Measurements from ENCODE around the gene NME1. TPM values are rescaled to one million over a fixed set of nuclear protein-coding genes. Genes with fewer than 3 reads are reported as not detected.
"Not testable (repeated sequence)": the region's sequence is repeated elsewhere in the genome, so short reads cannot be mapped to it uniquely, and the experiment has no call there.

The NME1 gene
- total and polyA plus RNA-seq, 10 of the 15 experiments (the other 5 are each of a cell fraction or from before 2014, with no cell fraction given): 273 to 1,362 (median 455) TPM

DNA sequence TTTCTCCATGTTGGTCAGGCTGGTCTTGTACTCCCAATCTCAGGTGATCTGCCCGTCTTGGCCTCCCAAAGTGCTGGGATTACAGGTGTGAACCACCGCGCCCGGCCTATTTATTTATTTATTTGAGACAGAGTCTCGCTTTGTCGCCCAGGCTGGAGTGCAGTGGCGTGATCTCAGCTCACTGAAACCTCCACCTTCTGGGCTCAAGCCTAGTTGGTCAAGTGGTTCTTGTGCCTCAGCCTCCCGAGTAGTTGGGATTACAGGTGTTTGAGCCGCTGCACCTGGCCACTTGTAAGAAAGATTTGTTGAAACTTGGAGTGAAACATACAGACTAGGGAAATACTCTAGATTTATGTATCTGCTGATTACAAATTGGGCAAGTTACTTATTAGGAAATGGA, 18.7 kb downstream of the NME1 start:
- H3K27ac ChIP-seq (ENCODE audit: control insufficient read depth, insufficient read depth); H3K4me2 ChIP-seq (ENCODE audit: control insufficient read depth, insufficient read depth); ATAC-seq; H3K4me3 ChIP-seq; in situ Hi-C loops (cut with MboI); BruUV-seq (replicated peaks); FAIRE-seq; H3K9me3 ChIP-seq (replicated peaks; ENCODE audit: control insufficient read depth, insufficient read depth, low read length); H3K9ac ChIP-seq (ENCODE audit: control insufficient read depth, insufficient read depth, low read length); SMC1A ChIA-PET (ENCODE audit: uncharacterized antibody, unreplicated experiment); DNase-seq (ENCODE audit: low read depth, low spot score); intact Hi-C loops (cut with micrococcal nuclease; ENCODE audit: unreplicated experiment); H3K4me1 ChIP-seq (ENCODE audit: control insufficient read depth, insufficient read depth, low read length); CTCF ChIA-PET; RAD21 ChIA-PET (ENCODE audit: unreplicated experiment); H3K27me3 ChIP-seq (replicated peaks in 1 of 2; ENCODE audit: control insufficient read depth in 2 of 2, insufficient read depth in 2 of 2, low read length in 1 of 2); H2AFZ ChIP-seq (ENCODE audit: control insufficient read depth, low read depth, low read length); H4K20me1 ChIP-seq (ENCODE audit: control insufficient read depth, insufficient read depth): not testable (repeated sequence)
- WGBS (ENCODE audit: insufficient coverage, insufficient replicate concordance, low lambda C conversion rate, missing lambda C conversion rate): 92% methylated on average over 9 of the region's 9 CpGs
- peaks cover 2 to 25% of the 10 kb centered on the region in 2 experiments for H3K36me3 ChIP-seq (ENCODE audit: control insufficient read depth in 2 of 2, insufficient read depth in 2 of 2, low read length in 1 of 2)
- POLR2A ChIA-PET: interaction anchor here (0.6 kb wide), 1 partner anchor 378 kb away, joined by 4 read pairs; no protein-coding TSS in a partner anchor
- H3K79me2 ChIP-seq (ENCODE audit: control insufficient read depth, insufficient read depth, low read length): peaks cover 13% of the 10 kb centered on the region

DNA sequence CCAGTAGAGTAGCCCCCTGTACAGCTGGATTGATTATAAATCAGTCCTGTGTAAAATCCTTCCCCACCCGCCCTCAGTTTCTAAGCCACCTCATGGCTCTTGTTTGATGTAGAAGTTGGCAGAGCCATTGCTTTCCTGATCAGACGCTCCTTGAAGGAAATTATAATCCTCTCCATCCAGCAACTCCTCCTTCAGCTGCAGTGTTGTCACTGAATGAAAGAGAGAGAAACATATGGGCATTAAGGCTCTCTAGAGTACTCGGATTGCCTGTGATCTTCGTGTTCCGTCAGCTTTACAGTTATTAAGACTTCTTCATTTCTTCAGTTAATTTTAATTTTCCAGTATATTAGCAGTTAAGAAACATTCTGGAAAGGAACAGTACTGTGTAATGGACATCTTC, 27.1 kb downstream of the NME1 start:
- Histone ChIP-seq H3K4me3 (no peak overlapping the region), H2AFZ (ENCODE audit: control insufficient read depth, low read depth, low read length) (no peak overlapping the region), H3K9ac (ENCODE audit: control insufficient read depth, insufficient read depth, low read length) (no peak overlapping the region), H3K27ac (ENCODE audit: control insufficient read depth, insufficient read depth) (no peak overlapping the region), H3K27me3 (replicated peaks in 1 of 2; ENCODE audit: control insufficient read depth in 2 of 2, insufficient read depth in 2 of 2, low read length in 1 of 2) (no peaks in the 10 kb centered on the region), H3K9me3 (replicated peaks; ENCODE audit: control insufficient read depth, insufficient read depth, low read length) (no peaks in the 10 kb centered on the region), H4K20me1 (ENCODE audit: control insufficient read depth, insufficient read depth) (no peaks in the 10 kb centered on the region), H3K4me1 (ENCODE audit: control insufficient read depth, insufficient read depth, low read length) (no peaks in the 10 kb centered on the region), H3K4me2 (ENCODE audit: control insufficient read depth, insufficient read depth) (no peak overlapping the region), H3K36me3 (ENCODE audit: control insufficient read depth in 2 of 2, insufficient read depth in 2 of 2, low read length in 1 of 2) (peaks cover 0 to 7% of the 10 kb centered on the region in 2 experiments; a peak in 3 of 4 replicates), H3K79me2 (ENCODE audit: control insufficient read depth, insufficient read depth, low read length) (no peaks in the 10 kb centered on the region)
- intact Hi-C loops (cut with micrococcal nuclease; ENCODE audit: unreplicated experiment): no loop called here
- ChIA-PET CTCF (no interaction called here), RAD21 (ENCODE audit: unreplicated experiment) (interaction anchor here (0.7 kb wide), 1 partner anchor 131 kb away, joined by 4 read pairs; no protein-coding TSS in a partner anchor), POLR2A (interaction anchor here (0.6 kb wide), 1 partner anchor 1008 kb away, joined by 3 read pairs; no protein-coding TSS in a partner anchor), SMC1A (ENCODE audit: uncharacterized antibody, unreplicated experiment) (interaction anchor here (1.5 kb wide), 1 partner anchor 173 kb away, joined by 3 read pairs; no protein-coding TSS in a partner anchor)
- in situ Hi-C loops (cut with MboI): loop anchor here (10.0 kb wide), 1 partner anchor 354 kb away; no protein-coding TSS in a partner anchor
- no TSS peak for BruUV-seq (replicated peaks)
- ATAC-seq (no peak), FAIRE-seq (no peak), DNase-seq (ENCODE audit: low read depth, low spot score) (no peak)
- whole genome bisulfite sequencing (ENCODE audit: insufficient coverage, insufficient replicate concordance, low lambda C conversion rate, missing lambda C conversion rate): 98% methylated on average over 5 of the region's 5 CpGs
- TF ChIP-seq ZZZ3 (IDR thresholded peaks at IDR 0.05; ENCODE audit: control insufficient read depth, insufficient read length, low read depth) (no peak), HDGF (IDR thresholded peaks at IDR 0.05) (no peak), IKZF2 (IDR thresholded peaks at IDR 0.05) (no peak), ZNF217 (IDR thresholded peaks at IDR 0.05) (no peak), ZBED1 (IDR thresholded peaks at IDR 0.05; ENCODE audit: borderline replicate concordance) (no peak), PAX8 (IDR thresholded peaks at IDR 0.05) (no peak)
- TF ChIP-seq, protein P1, sequence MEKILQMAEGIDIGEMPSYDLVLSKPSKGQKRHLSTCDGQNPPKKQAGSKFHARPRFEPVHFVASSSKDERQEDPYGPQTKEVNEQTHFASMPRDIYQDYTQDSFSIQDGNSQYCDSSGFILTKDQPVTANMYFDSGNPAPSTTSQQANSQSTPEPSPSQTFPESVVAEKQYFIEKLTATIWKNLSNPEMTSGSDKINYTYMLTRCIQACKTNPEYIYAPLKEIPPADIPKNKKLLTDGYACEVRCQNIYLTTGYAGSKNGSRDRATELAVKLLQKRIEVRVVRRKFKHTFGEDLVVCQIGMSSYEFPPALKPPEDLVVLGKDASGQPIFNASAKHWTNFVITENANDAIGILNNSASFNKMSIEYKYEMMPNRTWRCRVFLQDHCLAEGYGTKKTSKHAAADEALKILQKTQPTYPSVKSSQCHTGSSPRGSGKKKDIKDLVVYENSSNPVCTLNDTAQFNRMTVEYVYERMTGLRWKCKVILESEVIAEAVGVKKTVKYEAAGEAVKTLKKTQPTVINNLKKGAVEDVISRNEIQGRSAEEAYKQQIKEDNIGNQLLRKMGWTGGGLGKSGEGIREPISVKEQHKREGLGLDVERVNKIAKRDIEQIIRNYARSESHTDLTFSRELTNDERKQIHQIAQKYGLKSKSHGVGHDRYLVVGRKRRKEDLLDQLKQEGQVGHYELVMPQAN (conservative IDR thresholded peaks at IDR 0.05): no peak
- TF ChIP-seq, protein P2, sequence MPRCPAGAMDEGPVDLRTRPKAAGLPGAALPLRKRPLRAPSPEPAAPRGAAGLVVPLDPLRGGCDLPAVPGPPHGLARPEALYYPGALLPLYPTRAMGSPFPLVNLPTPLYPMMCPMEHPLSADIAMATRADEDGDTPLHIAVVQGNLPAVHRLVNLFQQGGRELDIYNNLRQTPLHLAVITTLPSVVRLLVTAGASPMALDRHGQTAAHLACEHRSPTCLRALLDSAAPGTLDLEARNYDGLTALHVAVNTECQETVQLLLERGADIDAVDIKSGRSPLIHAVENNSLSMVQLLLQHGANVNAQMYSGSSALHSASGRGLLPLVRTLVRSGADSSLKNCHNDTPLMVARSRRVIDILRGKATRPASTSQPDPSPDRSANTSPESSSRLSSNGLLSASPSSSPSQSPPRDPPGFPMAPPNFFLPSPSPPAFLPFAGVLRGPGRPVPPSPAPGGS (IDR thresholded peaks at IDR 0.05; ENCODE audit: borderline replicate concordance, insufficient read depth, low read depth, low read length, poor library complexity, severe bottlenecking): no peak
- TF ChIP-seq, protein P3, sequence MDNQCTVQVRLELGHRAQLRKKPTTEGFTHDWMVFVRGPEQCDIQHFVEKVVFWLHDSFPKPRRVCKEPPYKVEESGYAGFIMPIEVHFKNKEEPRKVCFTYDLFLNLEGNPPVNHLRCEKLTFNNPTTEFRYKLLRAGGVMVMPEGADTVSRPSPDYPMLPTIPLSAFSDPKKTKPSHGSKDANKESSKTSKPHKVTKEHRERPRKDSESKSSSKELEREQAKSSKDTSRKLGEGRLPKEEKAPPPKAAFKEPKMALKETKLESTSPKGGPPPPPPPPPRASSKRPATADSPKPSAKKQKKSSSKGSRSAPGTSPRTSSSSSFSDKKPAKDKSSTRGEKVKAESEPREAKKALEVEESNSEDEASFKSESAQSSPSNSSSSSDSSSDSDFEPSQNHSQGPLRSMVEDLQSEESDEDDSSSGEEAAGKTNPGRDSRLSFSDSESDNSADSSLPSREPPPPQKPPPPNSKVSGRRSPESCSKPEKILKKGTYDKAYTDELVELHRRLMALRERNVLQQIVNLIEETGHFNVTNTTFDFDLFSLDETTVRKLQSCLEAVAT (IDR thresholded peaks at IDR 0.05): no peak

All from GM12878 (cell line).